GM12875 (cell line): ENCODE results near the gene TMEM134.
"Not testable (repeated sequence)": the region's sequence is repeated elsewhere in the genome, so short reads cannot be mapped to it uniquely, and the experiment has no call there.

Experiments
- H3K4me3 ChIP-seq: one replicate; pipeline ENCODE4 v1.5.1; 2011; ENCODE audit warnings: low read depth, low read length, control low read depth
- TF ChIP-seq, protein P1 (sequence below): IDR thresholded peaks from 2 replicates; pipeline ENCODE4 v1.5.1; 2011; ENCODE audit warnings: low read depth, mild to moderate bottlenecking, control low read depth, inconsistent platforms, low read length, moderate library complexity, borderline replicate concordance; ENCODE audit not compliant: insufficient read depth

Gene TMEM134

GRCh38 chr11:67482275-67482826 is 13.3 kb upstream of the TMEM134 start:
- peak overlapping the region; percentile 81 for H3K4me3 ChIP-seq
- TF ChIP-seq, protein P1, sequence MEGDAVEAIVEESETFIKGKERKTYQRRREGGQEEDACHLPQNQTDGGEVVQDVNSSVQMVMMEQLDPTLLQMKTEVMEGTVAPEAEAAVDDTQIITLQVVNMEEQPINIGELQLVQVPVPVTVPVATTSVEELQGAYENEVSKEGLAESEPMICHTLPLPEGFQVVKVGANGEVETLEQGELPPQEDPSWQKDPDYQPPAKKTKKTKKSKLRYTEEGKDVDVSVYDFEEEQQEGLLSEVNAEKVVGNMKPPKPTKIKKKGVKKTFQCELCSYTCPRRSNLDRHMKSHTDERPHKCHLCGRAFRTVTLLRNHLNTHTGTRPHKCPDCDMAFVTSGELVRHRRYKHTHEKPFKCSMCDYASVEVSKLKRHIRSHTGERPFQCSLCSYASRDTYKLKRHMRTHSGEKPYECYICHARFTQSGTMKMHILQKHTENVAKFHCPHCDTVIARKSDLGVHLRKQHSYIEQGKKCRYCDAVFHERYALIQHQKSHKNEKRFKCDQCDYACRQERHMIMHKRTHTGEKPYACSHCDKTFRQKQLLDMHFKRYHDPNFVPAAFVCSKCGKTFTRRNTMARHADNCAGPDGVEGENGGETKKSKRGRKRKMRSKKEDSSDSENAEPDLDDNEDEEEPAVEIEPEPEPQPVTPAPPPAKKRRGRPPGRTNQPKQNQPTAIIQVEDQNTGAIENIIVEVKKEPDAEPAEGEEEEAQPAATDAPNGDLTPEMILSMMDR, result no peak

DNA sequence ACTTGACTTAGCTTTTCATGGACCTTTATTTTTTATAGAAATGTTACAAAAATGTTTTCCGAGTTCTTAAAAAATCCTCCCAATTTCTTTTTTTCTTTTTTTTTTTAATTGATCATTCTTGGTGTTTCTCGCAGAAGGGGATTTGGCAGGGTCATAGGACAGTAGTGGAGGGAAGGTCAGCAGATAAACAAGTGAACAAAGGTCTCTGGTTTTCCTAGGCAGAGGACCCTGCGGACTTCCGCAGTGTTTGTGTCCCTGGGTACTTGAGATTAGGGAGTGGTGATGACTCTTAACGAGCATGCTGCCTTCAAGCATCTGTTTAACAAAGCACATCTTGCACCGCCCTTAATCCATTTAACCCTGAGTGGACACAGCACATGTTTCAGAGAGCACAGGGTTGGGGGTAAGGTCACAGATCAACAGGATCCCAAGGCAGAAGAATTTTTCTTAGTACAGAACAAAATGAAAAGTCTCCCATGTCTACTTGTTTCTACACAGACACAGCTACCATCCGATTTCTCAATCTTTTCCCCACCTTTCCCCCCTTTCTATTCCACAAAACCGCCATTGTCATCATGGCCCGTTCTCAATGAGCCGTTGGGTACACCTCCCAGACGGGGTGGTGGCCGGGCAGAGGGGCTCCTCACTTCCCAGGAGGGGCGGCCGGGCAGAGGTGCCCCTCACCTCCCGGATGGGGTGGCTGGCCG is 8.4 kb upstream of the TMEM134 start:
- H3K4me3 ChIP-seq, result not testable (repeated sequence)

GRCh38 chr11:67476692-67477091 is 7.6 kb upstream of the TMEM134 start:
- H3K4me3 ChIP-seq, result not testable (repeated sequence)

DNA sequence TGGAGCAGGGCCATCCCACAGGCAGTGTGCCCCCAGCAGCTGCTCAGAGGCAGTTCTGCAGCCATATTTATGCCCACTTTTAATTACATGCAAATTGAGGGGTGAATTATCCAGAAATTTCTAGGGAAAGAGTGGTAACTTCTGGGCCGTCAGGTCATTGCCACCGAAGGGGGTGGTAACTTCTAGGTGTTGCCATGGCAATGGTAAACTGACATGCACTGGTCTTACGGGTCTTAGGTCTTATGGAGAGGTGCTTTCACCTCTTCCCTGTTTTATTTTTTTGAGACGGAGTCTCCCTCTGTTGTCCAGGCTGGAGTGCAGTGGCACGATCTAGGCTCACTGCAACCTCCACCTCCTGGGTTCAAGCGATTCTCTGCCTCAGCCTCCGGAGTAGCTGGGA is 3.8 kb upstream of the TMEM134 start:
- no peak overlapping the region for H3K4me3 ChIP-seq
- TF ChIP-seq, protein P1, result no peak

GRCh38 chr11:67470337-67471002 is 1.4 kb upstream of the TMEM134 start:
- H3K4me3 ChIP-seq, result no peak overlapping the region
- TF ChIP-seq, protein P1, result no peak

- peak overlapping the region; percentile 62 for H3K4me3 ChIP-seq
- TF ChIP-seq, protein P1, result no peak
Measured at GRCh38 chr11:67469508-67469811, 409 bp upstream of the TMEM134 start.

- peak overlapping the region; percentile 88 for H3K4me3 ChIP-seq
- TF ChIP-seq, protein P1, result no peak
Measured at GRCh38 chr11:67468456-67468758, 644 bp downstream of the TMEM134 start.

DNA sequence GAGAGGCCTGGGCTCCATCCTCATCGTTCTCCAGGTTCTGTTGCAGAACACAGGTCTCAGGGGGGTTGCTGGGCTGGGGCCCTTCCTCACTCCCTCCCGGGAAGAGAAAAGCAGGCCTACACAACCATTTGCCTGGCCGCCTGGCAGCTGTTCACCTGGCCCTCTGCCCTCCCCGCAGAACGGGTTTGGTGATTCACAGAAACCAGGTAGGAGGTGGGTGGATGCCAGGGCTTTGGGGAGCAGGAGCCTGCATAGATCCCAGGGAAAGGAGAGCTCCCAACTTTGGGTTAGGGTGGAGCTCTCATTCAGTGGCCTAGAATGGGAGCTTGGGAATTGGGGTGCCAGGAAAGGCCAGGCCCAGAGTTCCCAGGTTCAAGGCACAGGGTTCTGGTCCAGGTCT is 995 bp downstream of the TMEM134 start:
- TF ChIP-seq, protein P1, result no peak

More for the DNA sequence above, 995 bp downstream of the TMEM134 start:
- H3K4me3 ChIP-seq, result peak overlapping the region; percentile 88
